Upper lobe of left lung (tissue), 4 donors: ENCODE data around the gene RALGDS.
"Not testable (repeated sequence)": the region's sequence is repeated elsewhere in the genome, so short reads cannot be mapped to it uniquely, and the experiment has no call there.

Experiments used
- POLR2AphosphoS5 ChIP-seq, 2 donors: sonication (generic); formaldehyde crosslinking; IDR thresholded peaks; one replicate each; pipeline ENCODE4 v1.5.1; 2017; ENCODE audit warnings: antibody characterized with exemption in 2 of 2
- TF ChIP-seq, protein P1 (sequence below), 6 experiments: fragments of 450-650 bp in 4 of 6; fragments of 200-600 bp in 2 of 6; sonication (generic) in 2 of 6; IDR thresholded peaks; one replicate each; pipeline ENCODE4 v1.5.1; 2016 to 2019; ENCODE audit warnings: antibody characterized with exemption in 6 of 6

DNA sequence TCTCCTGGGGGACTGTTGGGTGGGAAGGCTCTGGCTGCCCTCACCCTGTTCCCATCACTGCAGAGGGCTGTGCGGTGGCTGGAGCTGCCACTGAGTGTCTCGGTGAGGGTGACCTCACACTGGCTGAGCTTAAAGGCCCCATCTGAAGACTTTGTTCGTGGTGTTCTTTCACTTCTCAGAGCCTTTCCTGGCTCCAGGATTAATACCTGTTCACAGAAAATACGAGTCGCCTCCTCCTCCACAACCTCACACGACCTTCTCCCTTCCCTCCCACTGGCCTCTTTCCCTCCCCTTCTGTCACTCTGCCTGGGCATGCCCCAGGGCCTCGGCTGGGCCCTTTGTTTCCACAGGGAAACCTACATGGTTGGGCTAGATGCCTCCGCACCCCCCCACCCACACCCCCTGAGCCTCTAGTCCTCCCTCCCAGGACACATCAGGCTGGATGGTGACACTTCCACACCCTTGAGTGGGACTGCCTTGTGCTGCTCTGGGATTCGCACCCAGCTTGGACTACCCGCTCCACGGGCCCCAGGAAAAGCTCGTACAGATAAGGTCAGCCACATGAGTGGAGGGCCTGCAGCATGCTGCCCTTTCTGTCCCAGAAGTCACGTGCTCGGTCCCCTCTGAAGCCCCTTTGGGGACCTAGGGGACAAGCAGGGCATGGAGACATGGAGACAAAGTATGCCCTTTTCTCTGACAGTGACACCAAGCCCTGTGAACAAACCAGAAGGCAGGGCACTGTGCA, 59.8 kb downstream of the RALGDS start:
- TF ChIP-seq, protein P1, sequence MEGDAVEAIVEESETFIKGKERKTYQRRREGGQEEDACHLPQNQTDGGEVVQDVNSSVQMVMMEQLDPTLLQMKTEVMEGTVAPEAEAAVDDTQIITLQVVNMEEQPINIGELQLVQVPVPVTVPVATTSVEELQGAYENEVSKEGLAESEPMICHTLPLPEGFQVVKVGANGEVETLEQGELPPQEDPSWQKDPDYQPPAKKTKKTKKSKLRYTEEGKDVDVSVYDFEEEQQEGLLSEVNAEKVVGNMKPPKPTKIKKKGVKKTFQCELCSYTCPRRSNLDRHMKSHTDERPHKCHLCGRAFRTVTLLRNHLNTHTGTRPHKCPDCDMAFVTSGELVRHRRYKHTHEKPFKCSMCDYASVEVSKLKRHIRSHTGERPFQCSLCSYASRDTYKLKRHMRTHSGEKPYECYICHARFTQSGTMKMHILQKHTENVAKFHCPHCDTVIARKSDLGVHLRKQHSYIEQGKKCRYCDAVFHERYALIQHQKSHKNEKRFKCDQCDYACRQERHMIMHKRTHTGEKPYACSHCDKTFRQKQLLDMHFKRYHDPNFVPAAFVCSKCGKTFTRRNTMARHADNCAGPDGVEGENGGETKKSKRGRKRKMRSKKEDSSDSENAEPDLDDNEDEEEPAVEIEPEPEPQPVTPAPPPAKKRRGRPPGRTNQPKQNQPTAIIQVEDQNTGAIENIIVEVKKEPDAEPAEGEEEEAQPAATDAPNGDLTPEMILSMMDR (IDR thresholded peaks at IDR 0.05), result not testable (repeated sequence)
- not testable (repeated sequence) for TF ChIP-seq POLR2AphosphoS5 (IDR thresholded peaks at IDR 0.05)
